ENCODE measurements around the gene PRRC1. TPM values are rescaled to one million over a fixed set of nuclear protein-coding genes. Genes with fewer than 3 reads are reported as not detected.
"Not testable (repeated sequence)": the region's sequence is repeated elsewhere in the genome, so short reads cannot be mapped to it uniquely, and the experiment has no call there.

PRRC1 gene
- total RNA-seq, 2 donors from 2014 or later, result 61.7 to 90.3 TPM

GRCh38 chr5:127565586-127566270, 48.3 kb downstream of the PRRC1 start:
- Histone ChIP-seq H3K27ac (ENCODE audit: low read depth, low read length) (no peak overlapping the region), H3K9ac (ENCODE audit: extremely low read depth, low read length, poor library complexity, severe bottlenecking) (no peak overlapping the region), H3K4me1 (ENCODE audit: control insufficient read depth, insufficient read depth, low read length) (peaks cover 24% of the 10 kb centered on the region), H3K36me3 (ENCODE audit: control insufficient read depth, insufficient read depth, low read length) (no peaks in the 10 kb centered on the region), H3K9me3 (ENCODE audit: control insufficient read depth, low read length) (peaks cover 7% of the 10 kb centered on the region), H3K27me3 (ENCODE audit: control insufficient read depth, insufficient read depth, low read length, poor library complexity, severe bottlenecking) (no peaks in the 10 kb centered on the region), H3K4me3 (ENCODE audit: low read length) (no peak overlapping the region)
- peaks cover 14% of the 10 kb centered on the region for H3K9me3 Mint-ChIP-seq
- peaks cover 4% of the 10 kb centered on the region for H3K36me3 Mint-ChIP-seq (ENCODE audit: low read depth)
- no peak for TF ChIP-seq CTCF (conservative IDR thresholded peaks at IDR 0.05)
- H3K27ac Mint-ChIP-seq, result no peak overlapping the region
- no peak for DNase-seq
- WGBS, 2 experiments (ENCODE audit: insufficient coverage in 1 of 2, insufficient read length in 1 of 2), result 75 to 94% methylated on average over 1 of the region's 1 CpG
- peaks cover 35% of the 10 kb centered on the region for H3K4me1 Mint-ChIP-seq
- no peak overlapping the region for H3K4me3 Mint-ChIP-seq
- peaks cover 17% of the 10 kb centered on the region for H3K27me3 Mint-ChIP-seq (ENCODE audit: insufficient read depth)

- peaks cover 7% of the 10 kb centered on the region for H3K9me3 ChIP-seq (ENCODE audit: control insufficient read depth, low read length)
- no peaks in the 10 kb centered on the region for H3K27me3 ChIP-seq (ENCODE audit: control insufficient read depth, insufficient read depth, low read length, poor library complexity, severe bottlenecking)
- Mint-ChIP-seq H3K27me3 (ENCODE audit: insufficient read depth) (peaks cover 24% of the 10 kb centered on the region), H3K4me1 (peaks cover 35% of the 10 kb centered on the region), H3K27ac (no peak overlapping the region), H3K36me3 (ENCODE audit: low read depth) (peaks cover 4% of the 10 kb centered on the region), H3K9me3 (peaks cover 14% of the 10 kb centered on the region), H3K4me3 (no peak overlapping the region)
- no peak for DNase-seq
- no peak overlapping the region for H3K9ac ChIP-seq (ENCODE audit: extremely low read depth, low read length, poor library complexity, severe bottlenecking)
- H3K4me3 ChIP-seq (ENCODE audit: low read length), result no peak overlapping the region
- TF ChIP-seq CTCF (conservative IDR thresholded peaks at IDR 0.05), result no peak
- H3K4me1 ChIP-seq (ENCODE audit: control insufficient read depth, insufficient read depth, low read length), result peaks cover 24% of the 10 kb centered on the region
- no peak overlapping the region for H3K27ac ChIP-seq (ENCODE audit: low read depth, low read length)
- no peaks in the 10 kb centered on the region for H3K36me3 ChIP-seq (ENCODE audit: control insufficient read depth, insufficient read depth, low read length)
- 78 to 80% methylated on average over 1 to 5 of the region's 7 CpGs for WGBS, 2 experiments (ENCODE audit: insufficient coverage in 1 of 2, insufficient read length in 1 of 2)
Observed at GRCh38 chr5:127567026-127567768, 49.8 kb downstream of the PRRC1 start.

DNA sequence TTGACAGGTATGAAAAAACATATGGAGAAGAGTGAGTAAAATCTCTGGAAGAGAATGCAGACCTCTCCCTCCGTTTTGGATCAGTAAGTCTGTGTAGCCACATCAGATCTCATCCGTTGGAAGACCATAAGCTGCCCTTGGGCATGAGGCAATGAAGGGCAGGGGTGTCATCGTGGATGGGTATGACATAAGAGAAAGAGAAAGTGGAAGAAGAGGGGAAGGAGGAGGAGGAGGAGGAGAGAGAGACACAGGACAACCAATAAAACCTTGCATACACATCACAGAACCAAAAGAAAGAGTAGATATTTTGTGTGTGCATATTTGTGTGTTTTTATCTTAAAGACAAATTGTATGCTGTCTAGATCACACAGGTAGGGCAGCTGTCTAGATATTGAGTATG, 50.7 kb downstream of the PRRC1 start:
- Histone ChIP-seq H3K4me1 (ENCODE audit: control insufficient read depth, insufficient read depth, low read length) (peaks cover 20% of the 10 kb centered on the region), H3K4me3 (ENCODE audit: low read length) (no peak overlapping the region), H3K9ac (ENCODE audit: extremely low read depth, low read length, poor library complexity, severe bottlenecking) (no peak overlapping the region), H3K36me3 (ENCODE audit: control insufficient read depth, insufficient read depth, low read length) (no peaks in the 10 kb centered on the region), H3K9me3 (ENCODE audit: control insufficient read depth, low read length) (peaks cover 7% of the 10 kb centered on the region), H3K27me3 (ENCODE audit: control insufficient read depth, insufficient read depth, low read length, poor library complexity, severe bottlenecking) (no peaks in the 10 kb centered on the region), H3K27ac (ENCODE audit: low read depth, low read length) (no peak overlapping the region)
- H3K4me1 Mint-ChIP-seq, result peaks cover 31% of the 10 kb centered on the region
- WGBS, 2 experiments (ENCODE audit: insufficient coverage in 1 of 2, insufficient read length in 1 of 2), result 90 to 94% methylated on average over 2 to 3 of the region's 3 CpGs
- no peak overlapping the region for H3K27ac Mint-ChIP-seq
- no peak for TF ChIP-seq CTCF (conservative IDR thresholded peaks at IDR 0.05)
- H3K27me3 Mint-ChIP-seq (ENCODE audit: insufficient read depth), result peaks cover 26% of the 10 kb centered on the region
- H3K4me3 Mint-ChIP-seq, result no peak overlapping the region
- peaks cover 14% of the 10 kb centered on the region for H3K9me3 Mint-ChIP-seq
- peaks cover 4% of the 10 kb centered on the region for H3K36me3 Mint-ChIP-seq (ENCODE audit: low read depth)
- DNase-seq, result no peak

DNA sequence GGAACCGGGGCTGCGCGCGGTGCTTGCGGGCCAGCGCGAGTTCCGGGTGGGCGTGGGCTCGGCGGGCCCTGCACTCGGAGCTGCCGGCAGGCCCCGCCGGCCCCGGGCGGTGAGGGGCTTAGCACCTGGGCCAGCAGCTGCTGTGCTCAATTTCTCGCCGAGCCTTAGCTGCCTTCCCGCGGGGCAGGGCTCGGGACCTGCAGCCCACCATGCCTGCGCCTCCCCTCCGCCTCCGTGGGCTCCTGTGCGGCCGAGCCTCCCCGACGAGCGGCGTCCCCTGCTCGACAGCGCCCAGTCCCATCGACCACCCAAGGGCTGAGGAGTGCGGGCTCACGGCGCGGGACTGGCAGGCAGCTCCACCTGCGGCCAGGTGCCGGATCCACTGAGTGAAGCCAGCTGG, 52.0 kb downstream of the PRRC1 start:
- not testable (repeated sequence) for H3K27me3 ChIP-seq (ENCODE audit: control insufficient read depth, insufficient read depth, low read length, poor library complexity, severe bottlenecking); H3K36me3 Mint-ChIP-seq (ENCODE audit: low read depth); H3K9ac ChIP-seq (ENCODE audit: extremely low read depth, low read length, poor library complexity, severe bottlenecking); DNase-seq; H3K27ac Mint-ChIP-seq; H3K36me3 ChIP-seq (ENCODE audit: control insufficient read depth, insufficient read depth, low read length); H3K9me3 ChIP-seq (ENCODE audit: control insufficient read depth, low read length); H3K4me3 ChIP-seq (ENCODE audit: low read length); H3K4me3 Mint-ChIP-seq; H3K27ac ChIP-seq (ENCODE audit: low read depth, low read length)
- Mint-ChIP-seq H3K4me1 (peaks cover 30% of the 10 kb centered on the region), H3K27me3 (ENCODE audit: insufficient read depth) (peaks cover 26% of the 10 kb centered on the region), H3K9me3 (peaks cover 14% of the 10 kb centered on the region)
- H3K4me1 ChIP-seq (ENCODE audit: control insufficient read depth, insufficient read depth, low read length), result peaks cover 17% of the 10 kb centered on the region
- 96% methylated on average over 40 of the region's 40 CpGs; no CpG with 5 or more reads in 1 of the 2 experiments for WGBS, 2 experiments (ENCODE audit: insufficient coverage in 1 of 2, insufficient read length in 1 of 2)
